Kasumi-1 (cell line): ENCODE measurements around the gene OLFM4.
"Not testable (repeated sequence)": the region's sequence is repeated elsewhere in the genome, so short reads cannot be mapped to it uniquely, and the experiment has no call there.

Experiments used
- DNase-seq, 2 experiments: peaks; one replicate each; lab custom pipeline; 2025; lab: John Stamatoyannopoulos, UW

OLFM4 gene, protein sequence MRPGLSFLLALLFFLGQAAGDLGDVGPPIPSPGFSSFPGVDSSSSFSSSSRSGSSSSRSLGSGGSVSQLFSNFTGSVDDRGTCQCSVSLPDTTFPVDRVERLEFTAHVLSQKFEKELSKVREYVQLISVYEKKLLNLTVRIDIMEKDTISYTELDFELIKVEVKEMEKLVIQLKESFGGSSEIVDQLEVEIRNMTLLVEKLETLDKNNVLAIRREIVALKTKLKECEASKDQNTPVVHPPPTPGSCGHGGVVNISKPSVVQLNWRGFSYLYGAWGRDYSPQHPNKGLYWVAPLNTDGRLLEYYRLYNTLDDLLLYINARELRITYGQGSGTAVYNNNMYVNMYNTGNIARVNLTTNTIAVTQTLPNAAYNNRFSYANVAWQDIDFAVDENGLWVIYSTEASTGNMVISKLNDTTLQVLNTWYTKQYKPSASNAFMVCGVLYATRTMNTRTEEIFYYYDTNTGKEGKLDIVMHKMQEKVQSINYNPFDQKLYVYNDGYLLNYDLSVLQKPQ

GRCh38 chr13:53028637-53029203, at the start of gene OLFM4:
TSS of gene OLFM4 (plus strand) at chr13:53028813. CDS start at chr13:53028837, 24 bp downstream.
- DNase-seq, result no peak

GRCh38 chr13:52978989-52979388, 49.6 kb upstream of the OLFM4 start:
- no peak for DNase-seq

- DNase-seq, result no peak
These were observed 47.9 kb upstream of the OLFM4 start for GRCh38 chr13:52980695-52981094.

DNA sequence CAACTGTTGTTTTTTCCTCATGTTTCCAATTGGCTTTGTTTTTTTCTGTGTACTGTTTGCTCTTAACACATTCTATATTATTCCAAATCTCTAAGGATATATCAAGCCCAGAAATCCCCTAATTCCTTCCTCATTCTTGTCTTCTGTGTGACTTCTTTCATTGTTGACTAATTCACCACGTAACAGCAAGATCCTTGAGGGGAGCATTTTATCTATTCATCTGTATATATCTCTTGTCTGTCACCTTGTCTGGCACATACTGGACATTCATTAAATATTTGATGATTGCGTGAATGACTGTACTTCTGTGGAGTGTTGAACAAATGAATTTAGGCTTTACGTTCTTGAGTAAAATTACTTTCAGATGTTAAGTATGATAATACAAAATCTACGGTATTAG, 44.8 kb upstream of the OLFM4 start:
- no peak for DNase-seq

GRCh38 chr13:52984881-52985363, 43.7 kb upstream of the OLFM4 start:
- no peak for DNase-seq

DNA sequence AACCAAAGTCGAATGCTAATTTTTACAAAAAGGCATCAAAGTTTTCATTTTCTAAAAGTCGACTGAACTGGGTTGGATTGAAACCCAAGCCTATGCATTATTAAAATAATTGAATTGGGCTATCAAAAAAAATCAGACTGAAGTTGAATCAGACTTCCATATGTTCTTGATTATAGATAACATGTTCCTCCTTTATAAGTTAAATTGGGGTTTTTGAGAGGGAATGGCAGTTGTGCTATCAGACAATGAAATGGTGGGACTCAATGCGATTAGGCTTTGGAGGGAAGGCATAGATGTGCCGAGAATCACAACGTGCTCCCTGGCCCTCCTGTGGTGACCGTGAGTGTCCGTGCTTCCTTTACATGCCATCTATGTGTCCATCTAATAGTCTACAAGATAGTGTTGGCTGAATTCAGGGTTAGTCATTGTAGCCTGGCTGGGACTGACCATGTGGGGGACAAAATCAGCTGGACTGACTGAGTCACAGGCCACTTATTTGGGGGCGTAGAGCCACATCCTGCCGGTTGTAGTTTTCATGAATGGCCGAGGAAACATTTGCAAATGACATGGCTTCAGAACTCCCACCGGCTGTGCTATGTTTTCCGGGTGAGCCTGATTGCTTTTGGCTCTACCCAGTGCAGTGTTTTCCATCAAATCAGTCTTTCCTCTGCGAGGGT, 37.1 kb upstream of the OLFM4 start:
- no peak for DNase-seq

- DNase-seq, result no peak
These were observed 36.5 kb upstream of the OLFM4 start for GRCh38 chr13:52992110-52992509.

GRCh38 chr13:52994051-52994450, 34.6 kb upstream of the OLFM4 start:
- DNase-seq, result no peak

GRCh38 chr13:52994865-52995264, 33.7 kb upstream of the OLFM4 start:
- DNase-seq, result no peak

DNA sequence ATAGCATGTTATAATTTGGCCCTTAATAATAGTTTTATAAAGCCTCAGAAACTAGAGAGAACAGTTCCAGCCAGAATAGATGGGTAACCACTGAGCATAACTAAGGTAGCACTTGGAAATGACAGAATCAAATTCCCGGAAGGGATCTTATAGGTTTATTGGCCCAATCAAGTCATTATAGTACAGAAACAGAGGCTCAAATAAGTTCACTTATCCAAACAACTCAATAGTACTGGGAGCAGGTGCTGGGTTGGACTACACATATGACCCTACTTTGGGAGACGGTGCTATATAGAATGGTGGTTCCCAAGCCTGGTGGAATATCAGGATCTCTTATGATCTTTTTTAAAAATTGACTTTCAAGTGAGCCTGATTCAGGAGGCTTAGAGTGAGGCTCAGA, 32.7 kb upstream of the OLFM4 start:
- DNase-seq, result no peak

DNA sequence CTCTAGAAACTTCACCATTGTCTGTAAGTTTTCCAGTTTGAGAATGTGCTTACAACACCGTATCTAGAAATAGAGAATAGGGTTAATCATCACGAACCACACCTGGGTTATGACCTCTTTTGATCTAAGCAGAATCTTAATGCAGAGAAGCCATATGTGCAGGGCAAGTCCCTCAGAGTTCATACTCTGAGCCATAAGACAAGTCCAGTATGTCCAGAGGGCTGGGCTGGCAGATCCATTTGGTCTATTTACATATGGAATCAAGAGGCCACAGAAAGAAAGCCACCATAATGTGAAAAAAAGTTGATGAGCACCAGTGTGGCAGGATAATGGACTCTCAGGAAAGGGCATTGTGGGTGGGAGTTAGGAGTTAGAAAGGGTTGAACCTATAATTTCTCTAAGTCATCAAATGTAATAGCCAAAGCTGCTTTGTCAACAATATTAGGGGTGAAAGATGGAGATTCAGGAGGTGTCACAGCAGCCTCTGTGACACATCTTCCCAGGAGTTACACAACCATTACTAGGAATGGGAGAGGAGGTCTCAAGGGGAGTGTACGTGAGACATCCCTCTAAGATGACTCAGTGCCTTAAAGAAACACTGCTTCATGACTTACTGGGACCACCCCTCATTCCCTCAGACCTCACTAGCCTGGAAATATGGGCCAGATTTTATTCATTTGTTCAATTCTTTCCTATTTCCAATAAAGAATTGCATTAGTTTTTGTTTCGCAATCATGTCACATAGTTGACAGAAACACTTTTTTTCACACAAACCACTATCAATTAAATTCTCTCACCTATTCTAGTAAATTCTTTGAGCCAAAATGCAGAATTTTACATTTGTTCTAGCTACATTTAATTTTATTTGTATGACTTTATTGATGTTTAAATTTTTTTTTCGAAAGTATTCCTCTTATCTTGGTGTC, 30.4 kb upstream of the OLFM4 start:
- DNase-seq, result no peak

DNA sequence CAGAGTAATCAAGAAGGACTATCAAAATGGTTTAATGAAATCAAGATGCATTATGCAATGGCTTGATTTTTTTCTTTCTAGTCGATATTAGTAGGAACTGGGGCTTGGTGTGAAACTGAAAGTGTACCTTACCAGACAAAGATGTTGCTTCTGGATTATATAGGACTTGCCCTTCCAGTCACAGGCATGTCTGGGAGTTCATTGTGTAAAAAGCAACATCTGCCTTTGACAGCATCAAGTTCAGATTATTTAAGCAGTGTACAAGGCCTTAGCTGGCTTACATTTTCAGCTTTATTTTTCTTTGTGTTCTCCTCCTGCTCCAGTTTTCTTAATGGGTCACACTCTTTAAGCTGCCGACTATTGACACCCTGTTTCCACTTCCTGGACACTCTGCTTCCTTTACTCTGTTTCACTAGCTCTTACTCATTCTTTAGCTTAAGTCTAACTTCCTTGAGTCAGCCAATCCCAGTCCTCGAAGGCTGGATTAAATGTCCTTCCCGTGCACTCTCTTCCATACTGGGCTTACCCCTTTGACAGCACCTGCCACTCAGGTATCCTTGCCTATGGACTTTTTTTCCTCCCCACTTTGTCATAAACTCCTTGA, 29.4 kb upstream of the OLFM4 start:
- DNase-seq, result no peak

DNA sequence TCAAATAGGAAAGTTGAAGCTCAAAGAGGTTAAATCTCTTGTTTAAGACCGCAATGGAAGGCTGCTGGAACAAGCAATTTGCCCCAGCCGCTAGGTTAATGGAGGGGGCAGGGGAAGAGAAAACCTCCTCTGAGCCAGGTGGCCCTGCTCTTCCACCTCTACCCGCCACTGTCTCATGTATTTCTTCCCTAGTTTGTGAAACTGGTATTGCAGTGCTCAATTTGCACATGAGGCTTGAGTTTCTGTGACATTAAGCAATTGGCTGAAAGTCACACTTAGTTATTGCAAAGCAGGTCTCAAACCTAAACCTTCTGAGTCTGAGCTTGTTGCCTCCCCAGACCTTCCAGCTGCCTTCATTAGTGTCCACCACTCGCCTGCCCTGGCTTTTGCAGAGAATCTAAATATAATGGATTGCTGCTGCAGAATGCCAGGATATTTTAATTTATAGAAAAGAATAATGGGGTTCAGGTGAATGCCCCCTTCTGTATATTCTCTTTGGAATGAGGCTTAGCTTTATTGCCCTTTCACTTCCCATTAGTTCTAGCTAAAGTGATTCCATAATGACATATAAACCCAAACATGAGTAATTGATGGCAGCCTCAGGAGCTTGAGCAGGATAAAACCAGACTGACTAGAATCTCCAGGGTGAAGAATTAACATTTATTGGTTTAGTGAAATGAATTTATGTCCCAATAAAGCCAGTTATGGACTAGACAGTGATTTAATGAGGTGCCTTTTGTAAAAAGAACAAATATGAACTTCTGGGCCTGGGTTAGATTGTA, 27.0 kb upstream of the OLFM4 start:
- DNase-seq, result no peak

DNA sequence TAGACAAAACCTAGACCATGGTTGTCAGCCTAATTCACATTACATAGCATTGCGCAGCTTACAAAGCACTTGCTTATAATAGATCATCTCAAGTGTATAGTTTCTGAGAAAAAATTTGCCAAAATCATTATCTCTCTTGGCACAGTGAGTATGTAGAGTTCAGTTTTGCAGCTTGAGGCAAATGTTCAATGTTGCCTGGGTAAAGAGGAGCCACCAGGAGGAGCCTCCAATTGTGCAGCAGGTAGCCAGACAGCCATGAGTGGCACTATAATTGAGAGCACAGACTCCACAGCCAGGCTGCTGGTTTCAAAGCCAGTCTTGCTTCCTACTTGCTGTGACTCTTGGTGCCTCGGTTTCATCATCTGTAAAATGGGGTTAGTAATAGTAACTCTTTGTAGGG, 24.0 kb upstream of the OLFM4 start:
- DNase-seq, result peak; percentile 22 to 25

DNA sequence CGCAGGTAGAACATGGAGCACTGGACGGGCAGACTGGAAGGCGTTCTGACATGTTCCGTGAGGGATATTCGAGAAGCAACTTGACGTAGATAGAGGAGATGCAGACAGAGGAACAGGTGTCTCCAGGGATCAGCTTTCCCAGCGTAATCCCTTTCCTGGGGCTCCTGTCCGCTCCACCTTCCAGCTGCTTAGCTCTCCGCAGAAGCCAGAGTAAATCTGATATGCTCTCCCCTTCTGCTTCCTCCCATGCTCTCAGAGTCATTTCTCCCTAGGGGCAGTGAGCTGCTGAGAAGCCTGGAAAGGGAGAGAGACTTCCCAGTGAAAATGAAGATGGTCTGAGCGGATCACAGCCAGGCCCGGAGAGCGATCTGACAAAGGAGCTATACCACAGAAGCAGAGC, 23.0 kb upstream of the OLFM4 start:
- no peak for DNase-seq

DNA sequence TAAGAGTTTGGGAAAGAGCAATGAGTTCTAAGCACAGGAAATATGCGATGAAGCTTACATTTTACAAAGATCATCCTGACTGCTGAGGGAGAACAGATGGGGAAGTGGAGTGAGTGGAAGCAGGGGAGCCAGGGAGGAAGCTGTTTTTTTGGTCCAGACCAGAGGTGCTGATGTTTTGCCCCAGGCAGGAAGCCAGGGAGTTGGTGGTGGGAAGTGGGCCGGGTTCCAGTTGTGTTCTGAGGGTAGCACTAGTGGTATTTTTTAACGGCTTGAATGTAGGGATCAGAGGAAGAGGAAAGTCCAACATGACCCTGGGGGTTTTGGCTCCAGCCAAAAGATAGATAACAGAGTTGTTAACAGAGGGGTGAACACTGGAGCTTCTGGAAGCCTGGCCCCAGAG, 20.7 kb upstream of the OLFM4 start:
- peak; percentile 92 to 95 for DNase-seq

DNA sequence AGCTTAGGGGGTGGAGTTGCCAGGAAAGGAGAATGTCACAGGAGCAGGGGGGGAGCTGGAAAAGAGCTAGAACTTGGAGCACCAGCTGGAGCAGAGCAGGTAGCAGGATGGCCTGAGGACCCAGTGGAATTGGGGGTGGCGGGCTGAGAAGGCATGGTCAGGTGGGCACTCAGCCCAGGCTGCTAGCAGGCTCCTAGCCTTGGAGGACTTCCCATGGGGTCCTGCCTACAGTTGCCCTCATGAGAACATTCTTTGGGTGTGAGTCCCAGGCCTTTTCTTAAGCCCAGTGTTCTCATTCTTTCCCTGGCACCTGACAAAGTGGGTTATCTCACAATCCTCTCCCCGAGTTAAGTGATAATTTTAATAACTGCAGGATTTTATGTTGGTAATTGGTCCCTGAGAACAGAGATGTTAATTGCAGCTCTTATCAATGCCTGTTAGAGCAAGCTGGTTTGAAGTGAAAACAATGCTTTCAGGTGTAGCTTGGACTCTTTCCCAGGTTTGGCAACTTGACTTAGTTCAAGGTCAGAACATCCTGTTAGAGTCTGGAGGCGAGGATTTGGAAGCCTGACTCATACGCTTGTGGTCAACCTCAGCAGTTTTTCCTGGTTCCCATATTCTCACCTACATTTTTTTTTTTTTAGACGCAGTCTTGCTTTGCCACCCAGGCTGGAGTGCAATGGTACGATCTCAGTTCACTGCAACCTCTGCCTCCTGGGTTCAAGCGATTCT, 18.1 kb upstream of the OLFM4 start:
- no peak for DNase-seq

DNA sequence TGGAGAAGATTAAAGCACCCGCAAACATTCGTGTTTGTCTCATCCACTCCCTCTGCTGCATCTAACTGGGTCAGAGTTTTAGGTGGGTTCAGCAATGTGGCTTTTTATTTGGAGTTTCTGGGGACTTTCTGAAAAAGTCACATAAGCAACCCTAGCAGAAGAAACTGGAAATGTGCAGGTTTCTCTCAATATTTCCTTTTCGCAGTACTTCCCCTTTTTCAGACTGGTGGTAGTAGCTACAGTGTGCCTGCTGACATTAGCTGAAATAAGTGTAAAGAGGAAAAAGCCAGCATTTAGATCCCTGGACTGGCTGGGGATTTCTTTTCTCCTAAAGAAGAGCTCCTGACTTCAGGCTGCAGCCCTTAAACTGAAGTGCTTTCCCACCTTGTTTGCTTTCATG, 15.9 kb upstream of the OLFM4 start:
- DNase-seq, result peak; percentile 88 to 91

GRCh38 chr13:53013113-53013512, 15.5 kb upstream of the OLFM4 start:
- DNase-seq, result no peak

GRCh38 chr13:53014018-53014417, 14.6 kb upstream of the OLFM4 start:
- DNase-seq, result not testable (repeated sequence)
